GM12874 (cell line): ENCODE data around the gene PPP1R18.

ENCODE experiments used
- TF ChIP-seq, protein P1 (sequence below): IDR thresholded peaks from 2 replicates; pipeline ENCODE4 v1.5.1; 2011; ENCODE audit warnings: low read depth, mild to moderate bottlenecking, control low read depth, low read length, moderate library complexity; ENCODE audit not compliant: insufficient read depth

Gene PPP1R18

GRCh38 chr6:30691208-30691847 lies 4.9 kb upstream of the PPP1R18 start:
- TF ChIP-seq, protein P1, sequence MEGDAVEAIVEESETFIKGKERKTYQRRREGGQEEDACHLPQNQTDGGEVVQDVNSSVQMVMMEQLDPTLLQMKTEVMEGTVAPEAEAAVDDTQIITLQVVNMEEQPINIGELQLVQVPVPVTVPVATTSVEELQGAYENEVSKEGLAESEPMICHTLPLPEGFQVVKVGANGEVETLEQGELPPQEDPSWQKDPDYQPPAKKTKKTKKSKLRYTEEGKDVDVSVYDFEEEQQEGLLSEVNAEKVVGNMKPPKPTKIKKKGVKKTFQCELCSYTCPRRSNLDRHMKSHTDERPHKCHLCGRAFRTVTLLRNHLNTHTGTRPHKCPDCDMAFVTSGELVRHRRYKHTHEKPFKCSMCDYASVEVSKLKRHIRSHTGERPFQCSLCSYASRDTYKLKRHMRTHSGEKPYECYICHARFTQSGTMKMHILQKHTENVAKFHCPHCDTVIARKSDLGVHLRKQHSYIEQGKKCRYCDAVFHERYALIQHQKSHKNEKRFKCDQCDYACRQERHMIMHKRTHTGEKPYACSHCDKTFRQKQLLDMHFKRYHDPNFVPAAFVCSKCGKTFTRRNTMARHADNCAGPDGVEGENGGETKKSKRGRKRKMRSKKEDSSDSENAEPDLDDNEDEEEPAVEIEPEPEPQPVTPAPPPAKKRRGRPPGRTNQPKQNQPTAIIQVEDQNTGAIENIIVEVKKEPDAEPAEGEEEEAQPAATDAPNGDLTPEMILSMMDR, result no peak

DNA sequence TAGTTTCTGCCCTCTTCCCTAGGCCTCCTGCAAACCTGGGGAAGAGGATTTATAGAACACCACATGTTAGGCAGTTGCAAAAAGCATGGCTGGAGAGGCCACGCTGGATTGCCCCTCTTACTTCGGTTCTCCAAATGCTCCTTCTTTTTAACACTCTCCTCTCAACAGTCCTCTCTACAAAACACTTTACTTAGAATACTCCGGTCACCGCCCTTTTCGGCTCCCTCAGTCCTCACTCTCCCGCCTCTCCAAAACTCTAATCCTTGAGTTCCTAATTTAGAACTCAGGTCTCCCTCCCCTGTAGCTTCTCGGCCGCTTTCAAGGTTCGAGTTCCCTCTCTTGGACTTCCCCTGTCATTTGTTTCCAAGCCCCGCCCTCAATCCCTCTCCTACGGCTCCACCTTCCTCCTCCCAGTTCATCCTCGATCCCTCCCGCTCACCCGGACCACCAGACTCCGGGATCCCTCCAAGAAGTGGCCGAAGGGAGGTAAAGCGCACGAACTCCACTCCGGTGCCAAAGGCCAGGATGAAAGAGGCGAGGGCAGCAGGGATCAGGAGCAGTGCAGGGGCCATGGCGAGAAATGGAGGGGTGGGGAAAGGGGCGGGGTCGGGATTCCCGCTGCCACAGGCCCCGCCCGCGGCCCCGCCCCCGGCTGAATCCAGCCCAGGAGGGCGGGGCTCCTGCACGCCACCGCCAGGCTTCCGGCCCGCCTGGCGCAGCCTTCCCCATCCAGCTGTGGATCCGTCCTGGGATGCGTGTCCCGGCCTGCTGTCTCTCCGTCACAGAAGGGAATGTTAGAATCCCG lies 4.2 kb upstream of the PPP1R18 start, which contains the start of gene NRM:
Gene NRM (minus strand): TSS at position 582 of the 805 bp plus-strand sequence. CDS start 10 bp downstream, at position 572.
- TF ChIP-seq, protein P1, result no peak

DNA sequence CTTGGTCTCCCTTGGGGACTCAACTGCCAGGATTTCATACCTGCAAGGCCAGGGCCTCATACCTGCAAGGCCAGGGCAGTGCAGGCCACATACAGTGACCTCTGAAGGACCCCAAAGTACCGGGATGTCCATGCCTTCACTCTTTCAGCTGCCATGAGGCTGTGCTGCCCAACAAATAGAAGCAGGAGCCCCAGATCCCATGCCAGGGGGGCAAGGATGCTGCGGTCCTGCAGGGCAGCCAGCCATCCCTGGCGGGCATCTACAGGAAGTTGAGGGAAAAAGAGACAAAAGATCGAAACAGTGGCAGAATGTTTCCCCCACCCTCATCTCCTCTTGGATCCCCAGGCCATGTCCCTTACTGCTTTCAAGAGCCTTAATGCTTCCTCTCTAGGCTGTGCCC lies 3.5 kb upstream of the PPP1R18 start:
- TF ChIP-seq, protein P1, result no peak

DNA sequence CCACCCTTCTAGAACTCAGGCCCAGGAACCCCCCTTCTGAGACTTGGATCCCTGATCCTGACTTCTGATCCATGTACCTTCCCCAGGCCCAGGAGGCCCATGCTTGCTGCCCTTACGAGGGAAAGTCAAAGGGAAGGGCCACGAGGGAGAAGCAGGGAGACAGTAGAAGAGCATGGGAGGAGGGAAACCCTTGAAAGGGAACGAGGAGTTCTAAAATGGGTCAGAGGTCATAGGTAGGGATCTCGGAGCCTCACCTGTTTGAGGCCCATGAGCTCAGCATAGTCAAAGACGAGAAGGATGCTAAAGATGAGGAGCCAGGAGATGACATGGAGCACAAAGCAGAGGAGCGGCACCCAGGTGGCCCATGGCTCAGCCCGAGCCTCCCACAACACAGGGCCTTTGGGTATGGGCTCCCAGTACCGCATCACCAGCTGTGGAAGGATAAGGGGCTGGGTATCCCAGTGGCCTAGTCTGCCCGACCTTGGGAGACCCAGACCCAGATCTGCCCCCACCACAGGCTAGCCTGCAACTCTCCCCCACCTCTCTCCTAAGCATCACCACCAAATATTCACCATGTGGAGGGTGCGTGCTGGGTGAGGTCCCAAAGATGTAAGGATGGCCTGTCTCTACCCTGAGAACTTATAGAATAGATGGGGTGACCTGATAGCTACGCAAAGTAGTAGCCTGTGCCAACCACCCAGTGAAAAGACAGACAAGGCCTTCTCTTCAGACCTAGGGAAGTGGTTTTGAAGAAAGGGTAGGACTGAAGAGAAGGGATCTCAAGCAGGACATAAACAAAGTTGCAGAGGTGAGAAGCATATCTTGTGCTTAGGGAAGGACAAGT lies 2.8 kb upstream of the PPP1R18 start:
- TF ChIP-seq, protein P1, result no peak

DNA sequence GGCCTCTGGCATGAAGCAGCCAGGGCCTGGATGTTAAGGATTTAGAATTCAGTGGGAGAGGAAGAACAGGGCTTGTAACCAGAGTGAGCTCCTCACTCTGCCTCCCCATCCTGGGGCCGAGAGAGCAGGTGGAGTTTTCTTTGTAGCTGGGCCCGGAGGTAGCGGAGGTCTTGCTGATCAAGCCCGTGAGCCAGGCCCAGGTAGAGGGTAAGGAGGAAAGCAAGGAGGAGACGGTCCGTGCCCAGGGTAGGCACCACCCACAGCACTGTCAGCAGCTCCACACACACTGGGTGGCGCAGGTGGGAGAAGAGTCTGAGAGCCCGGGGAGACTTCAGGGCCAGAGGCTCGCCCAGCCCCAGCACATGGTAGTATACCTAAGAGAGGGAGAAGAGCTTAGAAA lies 2.1 kb upstream of the PPP1R18 start:
- TF ChIP-seq, protein P1, result no peak

- TF ChIP-seq, protein P1, result no peak
Measured at GRCh38 chr6:30687659-30688431, 1.4 kb upstream of the PPP1R18 start.
